GM23338 (cell line): ENCODE results near the gene UFD1.

Experiments used
- EZH2 ChIP-seq: fragments of 200-600 bp; sonication (generic); IDR thresholded peaks from one replicate; pipeline ENCODE4 v1.8.0; 2017; ENCODE audit warnings: antibody characterized with exemption, mild to moderate bottlenecking, low read depth; ENCODE audit not compliant: unreplicated experiment
- EZH2phosphoT487 ChIP-seq: fragments of 200-600 bp; sonication (generic); IDR thresholded peaks from one replicate; pipeline ENCODE4 v1.8.1; 2018; ENCODE audit warnings: antibody characterized with exemption; ENCODE audit not compliant: unreplicated experiment
- POLR2AphosphoS5 ChIP-seq: IDR thresholded peaks from 2 replicates; pipeline ENCODE4 v1.6.1; 2016; ENCODE audit warnings: antibody characterized with exemption, low read depth
- REST ChIP-seq: IDR thresholded peaks from one replicate; pipeline ENCODE4 v1.6.1; 2018; ENCODE audit warnings: antibody characterized with exemption; ENCODE audit not compliant: unreplicated experiment
- TF ChIP-seq, protein P1 (sequence below), 2 experiments: fragments of 200-600 bp in 1 of 2; sonication (generic) in 1 of 2; conservative IDR thresholded peaks; 2 replicates each; pipeline versions ENCODE4 v1.5.1 to v1.6.1; 2016 to 2017; ENCODE audit warnings: antibody characterized with exemption in 2 of 2, low read depth in 2 of 2, mild to moderate bottlenecking in 2 of 2, moderate library complexity in 1 of 2

DNA sequence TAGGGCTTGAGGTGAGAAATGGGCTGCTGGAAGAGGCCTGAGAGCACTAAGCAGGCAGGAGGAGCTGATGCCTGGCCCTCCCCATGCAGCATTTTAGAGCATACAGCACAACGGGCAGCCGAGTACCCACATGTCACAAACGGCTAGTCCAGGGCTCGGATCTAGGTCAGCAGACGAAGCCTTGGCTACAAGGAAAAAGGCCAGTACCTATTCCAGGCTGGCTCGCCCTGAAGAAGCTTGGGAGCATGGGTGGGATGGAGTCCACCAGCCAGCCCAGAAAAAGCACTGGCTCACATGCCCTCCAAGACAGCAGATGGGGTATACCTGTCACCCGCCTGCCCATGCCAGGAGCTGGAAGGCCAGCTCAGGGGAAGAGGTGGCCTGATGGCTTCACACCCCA lies 9.6 kb downstream of the UFD1 start:
- TF ChIP-seq, protein P1, sequence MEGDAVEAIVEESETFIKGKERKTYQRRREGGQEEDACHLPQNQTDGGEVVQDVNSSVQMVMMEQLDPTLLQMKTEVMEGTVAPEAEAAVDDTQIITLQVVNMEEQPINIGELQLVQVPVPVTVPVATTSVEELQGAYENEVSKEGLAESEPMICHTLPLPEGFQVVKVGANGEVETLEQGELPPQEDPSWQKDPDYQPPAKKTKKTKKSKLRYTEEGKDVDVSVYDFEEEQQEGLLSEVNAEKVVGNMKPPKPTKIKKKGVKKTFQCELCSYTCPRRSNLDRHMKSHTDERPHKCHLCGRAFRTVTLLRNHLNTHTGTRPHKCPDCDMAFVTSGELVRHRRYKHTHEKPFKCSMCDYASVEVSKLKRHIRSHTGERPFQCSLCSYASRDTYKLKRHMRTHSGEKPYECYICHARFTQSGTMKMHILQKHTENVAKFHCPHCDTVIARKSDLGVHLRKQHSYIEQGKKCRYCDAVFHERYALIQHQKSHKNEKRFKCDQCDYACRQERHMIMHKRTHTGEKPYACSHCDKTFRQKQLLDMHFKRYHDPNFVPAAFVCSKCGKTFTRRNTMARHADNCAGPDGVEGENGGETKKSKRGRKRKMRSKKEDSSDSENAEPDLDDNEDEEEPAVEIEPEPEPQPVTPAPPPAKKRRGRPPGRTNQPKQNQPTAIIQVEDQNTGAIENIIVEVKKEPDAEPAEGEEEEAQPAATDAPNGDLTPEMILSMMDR (conservative IDR thresholded peaks at IDR 0.05; ENCODE audit: low read depth in 2 of 2) = no peak
- TF ChIP-seq EZH2 (no peak), POLR2AphosphoS5 (no peak), REST (no peak), EZH2phosphoT487 (no peak)
